ENCODE results near the gene TENM3. TPM values are rescaled to one million over a fixed set of nuclear protein-coding genes. Genes with fewer than 3 reads are reported as not detected.

The TENM3 gene
- total and polyA plus RNA-seq, 2 donors (not counting 3 experiments of a cell fraction or from before 2014, with no cell fraction given): 3.2 to 6.2 TPM

- ChIA-PET POLR2A (no interaction called here), CTCF (no interaction called here)
- DNase-seq (ENCODE audit: low read depth, low spot score) (no peak), FAIRE-seq (no peak)
- BruUV-seq (replicated peaks): no TSS peak
- no peak overlapping the region for H3K27ac ChIP-seq (ENCODE audit: insufficient read depth, low read depth, low read length)
- H3K4me2 ChIP-seq (ENCODE audit: insufficient read depth, low read length): no peak overlapping the region
- no peaks in the 10 kb centered on the region for H3K9me3 ChIP-seq (replicated peaks; ENCODE audit: control insufficient read depth, insufficient read depth, low read length)
- no peaks in the 10 kb centered on the region for H3K9me1 ChIP-seq (replicated peaks; ENCODE audit: control insufficient read depth, extremely low read depth, insufficient read depth, low read length)
- no peaks in the 10 kb centered on the region for H3K79me2 ChIP-seq (ENCODE audit: control insufficient read depth, insufficient read depth, low read length)
- TF ChIP-seq EZH2 (IDR thresholded peaks at IDR 0.05; ENCODE audit: borderline replicate concordance, low read depth, low read length, severe bottlenecking) (no peak), GATA2 (IDR thresholded peaks at IDR 0.05; ENCODE audit: insufficient read depth, insufficient read length, low read depth, low read length) (no peak), POLR2A (IDR thresholded peaks at IDR 0.05; ENCODE audit: low read depth, low read length) (no peak), POLR2AphosphoS5 (IDR thresholded peaks at IDR 0.05; ENCODE audit: insufficient read depth, low read depth, low read length) (no peak), JUN (IDR thresholded peaks at IDR 0.05; ENCODE audit: borderline replicate concordance, insufficient read depth, insufficient read length, low read depth) (no peak), CTCF (IDR thresholded peaks at IDR 0.05; ENCODE audit: extremely low read depth in 1 of 2, insufficient read depth in 1 of 2, low read depth in 1 of 2, low read length in 2 of 2) (no peak), MYC (IDR thresholded peaks at IDR 0.05; ENCODE audit: low read depth, low read length) (no peak), MAX (IDR thresholded peaks at IDR 0.05; ENCODE audit: insufficient read depth, insufficient read length) (no peak), FOS (IDR thresholded peaks at IDR 0.05; ENCODE audit: borderline replicate concordance, insufficient read depth, low read length) (no peak)
- dilution Hi-C loops (cut with MboI; ENCODE audit: extremely low pct_ligation_motif_present, low sequenced_read_pairs): no loop called here
- no peak overlapping the region for H3K4me3 ChIP-seq (replicated peaks in 1 of 3; ENCODE audit: insufficient read depth in 1 of 3, low read depth in 1 of 3, low read length in 3 of 3)
- H4K20me1 ChIP-seq (replicated peaks; ENCODE audit: control insufficient read depth, extremely low read depth, insufficient read depth, low read length): no peaks in the 10 kb centered on the region
- H3K27me3 ChIP-seq (ENCODE audit: control insufficient read depth in 2 of 2, insufficient read depth in 2 of 2, low read length in 2 of 2): no peaks in the 10 kb centered on the region
- no peaks in the 10 kb centered on the region for H3K4me1 ChIP-seq (ENCODE audit: control insufficient read depth, extremely low read depth, insufficient read depth, low read length)
- intact Hi-C loops (cut with micrococcal nuclease): no loop called here
- H2AFZ ChIP-seq (ENCODE audit: low read depth, low read length): no peak overlapping the region
- no peaks in the 10 kb centered on the region for H3K36me3 ChIP-seq (ENCODE audit: control insufficient read depth in 2 of 2, extremely low read depth in 1 of 2, insufficient read depth in 2 of 2, low read length in 2 of 2)
- H3K9ac ChIP-seq (replicated peaks; ENCODE audit: extremely low read depth, insufficient read depth, low read length): no peak overlapping the region
Observed at GRCh38 chr4:182647646-182648300, 404.6 kb downstream of the TENM3 start.
